OCI-LY7 (cell line): ENCODE results near the gene CORO2B. TPM values are rescaled to one million over a fixed set of nuclear protein-coding genes. Genes with fewer than 3 reads are reported as not detected.

ENCODE experiments used
- BruUV-seq: library from RNA; stranded (reverse); fragments of 400-500 nt; replicated peaks from 2 replicates; lab custom pipeline; 2021; lab: Mats Ljungman, UMichigan
- CTCF ChIA-PET: fragments of 300-600 bp; sonication (Branson Sonifier 250); formaldehyde crosslinking; loops from one replicate; lab custom pipeline; 2022; ENCODE audit warnings: antibody characterized with exemption; ENCODE audit not compliant: unreplicated experiment; lab: Charles Lee
- POLR2A ChIA-PET: fragments of 300-600 bp; sonication (Branson Sonifier 250); formaldehyde crosslinking; loops from one replicate; lab custom pipeline; 2022; ENCODE audit warnings: antibody characterized with exemption; lab: Charles Lee
- DNase-seq: peaks from one replicate; pipeline ENCODE4 v3.0.0-alpha.2; 2015; ENCODE audit warnings: low spot score
- H2AFZ ChIP-seq: fragments of 200-600 bp; sonication (generic), shearing (Covaris generic); 2 replicates; pipeline ENCODE4 v1.6.1; 2014; ENCODE audit warnings: mild to moderate bottlenecking, antibody characterized with exemption, low read length, moderate library complexity
- H3K27ac ChIP-seq: fragments of 200-600 bp; sonication (generic); 2 replicates; pipeline ENCODE4 v1.5.1; 2014; ENCODE audit warnings: mixed run types, low read depth, mild to moderate bottlenecking, moderate library complexity, low read length, inconsistent platforms; ENCODE audit not compliant: poor library complexity, severe bottlenecking
- H3K36me3 ChIP-seq: fragments of 200-600 bp; sonication (generic); 2 replicates; pipeline ENCODE4 v1.6.1; 2014; ENCODE audit warnings: mild to moderate bottlenecking, antibody characterized with exemption, low read length, moderate library complexity, mixed read lengths; ENCODE audit not compliant: insufficient read depth
- H3K4me1 ChIP-seq: fragments of 200-600 bp; sonication (generic); 2 replicates; pipeline ENCODE4 v1.5.1; 2014; ENCODE audit warnings: mild to moderate bottlenecking, low read length; ENCODE audit not compliant: insufficient read depth, poor library complexity, severe bottlenecking
- H3K4me2 ChIP-seq: fragments of 200-600 bp; sonication (generic); 2 replicates; pipeline ENCODE4 v1.6.1; 2014; ENCODE audit warnings: mild to moderate bottlenecking, low read length
- H3K4me3 ChIP-seq: fragments of 200-600 bp; sonication (generic); 2 replicates; pipeline ENCODE4 v1.5.1; 2014; ENCODE audit warnings: mild to moderate bottlenecking, low read depth, low read length; ENCODE audit not compliant: poor library complexity, severe bottlenecking
- H3K79me2 ChIP-seq: fragments of 200-600 bp; sonication (generic); 2 replicates; pipeline ENCODE4 v1.6.1; 2016; ENCODE audit warnings: low read depth, mild to moderate bottlenecking, low read length, moderate library complexity, mixed read lengths; ENCODE audit not compliant: insufficient read depth
- H3K9me2 ChIP-seq: fragments of 200-600 bp; sonication (generic); 2 replicates; pipeline ENCODE4 v1.6.1; 2016; ENCODE audit warnings: mild to moderate bottlenecking, low read length, mixed read lengths; ENCODE audit not compliant: insufficient read depth
- H3K9me3 ChIP-seq: fragments of 200-600 bp; sonication (generic); 2 replicates; pipeline ENCODE4 v1.6.1; 2014; ENCODE audit warnings: mild to moderate bottlenecking, mixed run types, low read length, mixed read lengths
- H4K20me1 ChIP-seq: fragments of 200-600 bp; sonication (generic); 2 replicates; pipeline ENCODE4 v1.6.1; 2014; ENCODE audit warnings: mild to moderate bottlenecking, antibody characterized with exemption, low read length, moderate library complexity, mixed read lengths; ENCODE audit not compliant: insufficient read depth
- CTCF ChIP-seq: fragments of 200-600 bp; sonication (generic); conservative IDR thresholded peaks from 2 replicates; pipeline ENCODE4 v1.5.1; 2014; ENCODE audit warnings: mild to moderate bottlenecking, antibody characterized with exemption, low read length, moderate library complexity, mixed read lengths
- EZH2phosphoT487 ChIP-seq: fragments of 200-600 bp; sonication (generic); IDR thresholded peaks from 2 replicates; pipeline ENCODE4 v1.6.1; 2018; ENCODE audit warnings: low read depth, borderline replicate concordance, mild to moderate bottlenecking, mixed run types, antibody characterized with exemption, low read length, moderate library complexity, mixed read lengths
- intact Hi-C: fragments of 100-400 bp; cut with micrococcal nuclease; formaldehyde crosslinking; loops from one replicate; pipeline ENCODE4 v1.10.0; 2022; ENCODE audit not compliant: unreplicated experiment
- total RNA-seq, 2 experiments: library from RNA; depleted of rRNA in 1 of 2; stranded (reverse); fragments of >200 nt in 1 of 2; shearing (Covaris generic) in 1 of 2; gene quantifications; 2 replicates each; pipeline ENCODE4 v1.2.3, GENCODE V29; 2014 to 2022

Gene CORO2B
- total RNA-seq, 2 experiments from 2014 or later = 7.4 to 12.5 TPM

GRCh38 chr15:68730976-68731897, 152.4 kb downstream of the CORO2B start:
- no peak for DNase-seq
- Histone ChIP-seq H3K4me2 (no peak overlapping the region), H3K4me1 (peaks cover 7% of the 10 kb centered on the region), H4K20me1 (no peaks in the 10 kb centered on the region), H3K27ac (no peak overlapping the region), H2AFZ (no peak overlapping the region), H3K36me3 (no peaks in the 10 kb centered on the region), H3K9me3 (no peaks in the 10 kb centered on the region), H3K79me2 (no peaks in the 10 kb centered on the region), H3K4me3 (no peak overlapping the region), H3K9me2 (no peaks in the 10 kb centered on the region)
- BruUV-seq = no TSS peak
- ChIA-PET CTCF (interaction anchor here (1.1 kb wide), 1 partner anchor 144 kb away, joined by 5 read pairs; no protein-coding TSS in a partner anchor), POLR2A (interaction anchor here (0.7 kb wide), 1 partner anchor 432 kb away, joined by 3 read pairs; no protein-coding TSS in a partner anchor)
- TF ChIP-seq CTCF = no peak
- intact Hi-C loops = loop anchor here (1.0 kb wide), 3 partner anchors 145 to 194 kb away; no protein-coding TSS in a partner anchor

GRCh38 chr15:68732451-68732850, 153.7 kb downstream of the CORO2B start:
- ChIA-PET POLR2A (no interaction called here), CTCF (no interaction called here)
- H3K9me2 ChIP-seq = no peaks in the 10 kb centered on the region
- H3K79me2 ChIP-seq = no peaks in the 10 kb centered on the region
- H3K9me3 ChIP-seq = no peaks in the 10 kb centered on the region
- H3K27ac ChIP-seq = no peak overlapping the region
- intact Hi-C loops = no loop called here
- BruUV-seq = no TSS peak
- no peak for TF ChIP-seq CTCF
- no peak for TF ChIP-seq EZH2phosphoT487
- peaks cover 7% of the 10 kb centered on the region for H3K4me1 ChIP-seq
- no peak overlapping the region for H3K4me3 ChIP-seq
- no peaks in the 10 kb centered on the region for H4K20me1 ChIP-seq
- no peak for DNase-seq
- no peaks in the 10 kb centered on the region for H3K36me3 ChIP-seq
- H2AFZ ChIP-seq = no peak overlapping the region
- no peak overlapping the region for H3K4me2 ChIP-seq

- intact Hi-C loops = no loop called here
- Histone ChIP-seq H3K9me2 (no peaks in the 10 kb centered on the region), H3K9me3 (no peaks in the 10 kb centered on the region), H4K20me1 (no peaks in the 10 kb centered on the region), H3K4me3 (no peak overlapping the region), H2AFZ (no peak overlapping the region), H3K36me3 (no peaks in the 10 kb centered on the region), H3K4me2 (peak overlapping the region; percentile 11; the same call in 1 of the 2 replicates), H3K27ac (no peak overlapping the region), H3K79me2 (no peaks in the 10 kb centered on the region), H3K4me1 (peaks cover 7% of the 10 kb centered on the region)
- no peak for DNase-seq
- POLR2A ChIA-PET = interaction anchor here (0.7 kb wide), 1 partner anchor 9 kb away, joined by 4 read pairs; no protein-coding TSS in a partner anchor
- no TSS peak for BruUV-seq
- CTCF ChIA-PET = no interaction called here
- TF ChIP-seq EZH2phosphoT487 (no peak), CTCF (no peak)
Observed at GRCh38 chr15:68733666-68734065, 154.9 kb downstream of the CORO2B start.
